A549 (cell line): Measurements from ENCODE around the gene FNDC3A. TPM values are rescaled to one million over a fixed set of nuclear protein-coding genes. Genes with fewer than 3 reads are reported as not detected.

Source experiments
- ATAC-seq, 2 experiments: fragments of 200-7000 bp in 1 of 2; fragments of >200 bp in 1 of 2; cut with Nextera tagmentation in 1 of 2; cut with Tn5 transposase in 1 of 2; 3 replicates each; pipeline versions ENCODE4 v1.8.0 to v1.9.1; 2018 to 2020; ENCODE audit warnings: mild to moderate bottlenecking in 1 of 2, moderate library complexity in 1 of 2
- CTCF ChIA-PET: fragments of 300-600 bp; sonication (Branson Sonifier 250); formaldehyde crosslinking; extraction: SDS; loops from one replicate; lab custom pipeline; 2021; ENCODE audit warnings: antibody characterized with exemption, inconsistent platforms; lab: Yijun Ruan, JAX
- POLR2A ChIA-PET: fragments of 350-600 bp; formaldehyde crosslinking; extraction: SDS; loops from one replicate; lab custom pipeline; 2021; ENCODE audit warnings: antibody characterized with exemption, inconsistent platforms; lab: Yijun Ruan, JAX
- DNase-seq, 2 experiments: peaks; one replicate each; pipeline versions ENCODE4 v3.0.0 to v3.0.0-alpha.2; 2011 to 2016; ENCODE audit warnings: low read depth in 1 of 2, low spot score in 1 of 2
- FAIRE-seq: peaks from 2 replicates; lab custom pipeline; 2011; peaks lifted over from hg19 to GRCh38; lab: Jason Lieb, UNC
- H3K27ac ChIP-seq, 2 experiments: fragments of >200 bp; sonication (Bioruptor Twin); formaldehyde crosslinking; 3 replicates each; pipeline ENCODE4 v1.5.1; 2016 to 2017
- H3K4me1 ChIP-seq: fragments of >200 bp; sonication (Bioruptor Twin); formaldehyde crosslinking; 3 replicates; pipeline ENCODE4 v1.6.1; 2016
- H3K4me2 ChIP-seq: fragments of >200 bp; sonication (Bioruptor Twin); formaldehyde crosslinking; 3 replicates; pipeline ENCODE4 v1.6.1; 2016
- H3K4me3 ChIP-seq: fragments of >200 bp; sonication (Bioruptor Twin); formaldehyde crosslinking; 3 replicates; pipeline ENCODE4 v1.5.1; 2016
- H3K9me3 ChIP-seq: fragments of >200 bp; sonication (Bioruptor Twin); formaldehyde crosslinking; 3 replicates; pipeline ENCODE4 v1.6.1; 2016
- CBX2 ChIP-seq: fragments of 200-600 bp; sonication (generic); IDR thresholded peaks from 2 replicates; pipeline ENCODE4 v1.6.1; 2016; ENCODE audit warnings: low read depth, mild to moderate bottlenecking, borderline replicate concordance
- CEBPB ChIP-seq, 2 experiments: fragments of >200 bp in 1 of 2; sonication (Bioruptor Twin) in 1 of 2; formaldehyde crosslinking in 1 of 2; IDR thresholded peaks; 2 replicates each; pipeline ENCODE4 v1.6.1; 2012 to 2016
- EP300 ChIP-seq, 2 experiments: fragments of >200 bp; sonication (Bioruptor Twin); formaldehyde crosslinking; IDR thresholded peaks; 2 replicates in 1 of 2; 3 replicates in 1 of 2; pipeline ENCODE4 v1.6.1; 2016 to 2017
- FOSB ChIP-seq: fragments of 250-450 bp; sonication (Bioruptor Pico); IDR thresholded peaks from 2 replicates; pipeline ENCODE4 v1.5.0; 2020; ENCODE audit warnings: mild to moderate bottlenecking, moderate library complexity
- FOSL2 ChIP-seq, 2 experiments: fragments of 450-650 bp in 1 of 2; fragments of >200 bp in 1 of 2; sonication (Bioruptor Twin) in 1 of 2; formaldehyde crosslinking; IDR thresholded peaks; 2 replicates each; pipeline versions ENCODE4 v1.5.0 to v1.6.1; 2016 to 2020; ENCODE audit warnings: mild to moderate bottlenecking in 1 of 2, moderate library complexity in 1 of 2
- HDAC2 ChIP-seq: fragments of 200-600 bp; sonication (generic); IDR thresholded peaks from 2 replicates; pipeline ENCODE4 v1.6.1; 2016
- HOXB13 ChIP-seq: fragments of 250-450 bp; sonication (Bioruptor Pico); IDR thresholded peaks from 2 replicates; pipeline ENCODE4 v1.5.0; 2020; ENCODE audit warnings: low read depth, mild to moderate bottlenecking, moderate library complexity
- HOXB5 ChIP-seq: fragments of 250-450 bp; sonication (Bioruptor Pico); IDR thresholded peaks from 2 replicates; pipeline ENCODE4 v1.5.0; 2020; ENCODE audit warnings: mild to moderate bottlenecking, moderate library complexity
- JUN ChIP-seq, 2 experiments: fragments of >200 bp; sonication (Bioruptor Twin); formaldehyde crosslinking; IDR thresholded peaks; 2 replicates in 1 of 2; 3 replicates in 1 of 2; pipeline ENCODE4 v1.6.1; 2016 to 2017
- KDM5A ChIP-seq: fragments of 200-600 bp; sonication (generic); IDR thresholded peaks from 2 replicates; pipeline ENCODE4 v1.6.1; 2016; ENCODE audit warnings: antibody characterized with exemption, mild to moderate bottlenecking
- NPAS2 ChIP-seq: fragments of 250-450 bp; sonication (Bioruptor Pico); IDR thresholded peaks from 2 replicates; pipeline ENCODE4 v1.8.0; 2022; ENCODE audit warnings: mild to moderate bottlenecking, moderate library complexity, borderline replicate concordance
- NR3C1 ChIP-seq: fragments of >200 bp; sonication (Bioruptor Twin); formaldehyde crosslinking; IDR thresholded peaks from 3 replicates; pipeline ENCODE4 v1.6.1; 2017
- POLR2A ChIP-seq: IDR thresholded peaks from 2 replicates; pipeline ENCODE4 v1.6.1; 2012; ENCODE audit warnings: mild to moderate bottlenecking, low read length
- RAD21 ChIP-seq, 2 experiments: fragments of >200 bp in 1 of 2; sonication (Bioruptor Twin) in 1 of 2; formaldehyde crosslinking in 1 of 2; IDR thresholded peaks in 1 of 2; conservative IDR thresholded peaks in 1 of 2; 2 replicates in 1 of 2; 3 replicates in 1 of 2; pipeline ENCODE4 v1.6.1; 2012 to 2018; ENCODE audit warnings: inconsistent platforms in 1 of 2
- RCOR1 ChIP-seq: fragments of 150-350 bp; IDR thresholded peaks from 2 replicates; pipeline ENCODE4 v1.6.1; 2014; ENCODE audit warnings: antibody characterized with exemption, low read length, low read depth
- SREBF2 ChIP-seq: fragments of 450-650 bp; IDR thresholded peaks from 2 replicates; pipeline ENCODE4 v1.6.1; 2014; ENCODE audit warnings: mild to moderate bottlenecking, moderate library complexity
- TFCP2L1 ChIP-seq: fragments of 250-450 bp; sonication (Bioruptor Pico); IDR thresholded peaks from 2 replicates; pipeline ENCODE4 v1.5.0; 2021; ENCODE audit warnings: mild to moderate bottlenecking
- ZC3H11A ChIP-seq: fragments of 450-650 bp; IDR thresholded peaks from 2 replicates; pipeline ENCODE4 v1.6.1; 2014; ENCODE audit warnings: antibody characterized with exemption, mild to moderate bottlenecking
- ZFP36 ChIP-seq: fragments of 450-650 bp; IDR thresholded peaks from 2 replicates; pipeline ENCODE4 v1.6.1; 2014; ENCODE audit warnings: borderline replicate concordance; ENCODE audit not compliant: partially characterized antibody
- ZNF302 ChIP-seq: fragments of 250-450 bp; sonication (Bioruptor Pico); IDR thresholded peaks from 2 replicates; pipeline ENCODE4 v1.9.0; 2021; ENCODE audit warnings: inconsistent platforms, mild to moderate bottlenecking, moderate library complexity
- ZSCAN20 ChIP-seq: fragments of 250-450 bp; sonication (Bioruptor Pico); IDR thresholded peaks from 2 replicates; pipeline ENCODE4 v1.8.0; 2022; ENCODE audit warnings: mild to moderate bottlenecking, moderate library complexity
- WGBS: methylation state at CpG from one replicate; pipeline ENCODE4 v1.1.6; 2017; ENCODE audit errors: missing lambda C conversion rate; 5-methylcytosine and 5-hydroxymethylcytosine counted together
- polyA plus RNA-seq, 4 experiments: library from polyadenylated mRNA; depleted of rRNA in 3 of 4; stranded (reverse); fragments of >200 nt; fragmentation: RNase III in 1 of 4; extraction: RNeasy Plus Mini Kit Qiagen cat#74134 plus additional on column Dnase treatment in 1 of 4; gene quantifications; 2 replicates in 3 of 4; 3 replicates in 1 of 4; pipeline ENCODE4 v1.2.3, GENCODE V29; 2011 to 2017
- TF ChIP-seq, protein P1 (sequence below): fragments of >200 bp; sonication (Bioruptor Twin); formaldehyde crosslinking; IDR thresholded peaks from 3 replicates; pipeline ENCODE4 v1.5.1; 2016
- TF ChIP-seq, protein P2 (sequence below): fragments of 150-350 bp; IDR thresholded peaks from 2 replicates; pipeline ENCODE4 v1.6.1; 2014; ENCODE audit warnings: low read depth, mild to moderate bottlenecking, low read length
- TF ChIP-seq, protein P3 (sequence below): fragments of 250-450 bp; sonication (Bioruptor Pico); IDR thresholded peaks from 2 replicates; pipeline ENCODE4 v1.5.0; 2020; ENCODE audit warnings: low read depth, mild to moderate bottlenecking, moderate library complexity
- TF ChIP-seq, protein P4 (sequence below): fragments of 450-650 bp; IDR thresholded peaks from 2 replicates; pipeline ENCODE4 v1.6.1; 2014; ENCODE audit warnings: antibody characterized with exemption
- TF ChIP-seq, protein P5 (sequence below): IDR thresholded peaks from 2 replicates; pipeline ENCODE4 v1.6.1; 2012; ENCODE audit warnings: low read depth, borderline replicate concordance
- TF ChIP-seq, protein P6 (sequence below): IDR thresholded peaks from 2 replicates; pipeline ENCODE4 v1.6.1; 2012

FNDC3A gene
- polyA plus RNA-seq, 2 of the 4 experiments (the other 2 are of a cell fraction), result 16.0 to 32.6 TPM

DNA sequence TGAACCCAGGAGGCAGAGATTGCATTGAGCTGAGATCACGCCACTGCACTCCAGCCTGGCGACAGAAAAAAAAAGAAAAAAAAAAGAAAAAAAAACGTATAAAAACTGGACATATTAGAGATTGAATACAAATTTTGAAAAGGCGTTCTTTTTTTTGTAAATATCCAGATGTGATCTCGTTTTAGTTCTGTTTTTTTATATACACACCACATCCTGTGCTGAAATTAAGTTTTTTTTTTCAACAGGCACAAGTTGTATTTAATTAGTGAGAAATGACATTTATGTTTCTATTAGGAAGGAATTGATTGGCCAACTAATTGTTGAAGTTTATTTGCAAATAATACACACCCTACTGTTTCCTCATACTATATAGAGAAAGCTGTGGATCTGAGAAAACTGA is 275.6 kb downstream of the FNDC3A start:
- WGBS, result 83% methylated on average over 5 of the region's 5 CpGs
- no peak for ATAC-seq
- FAIRE-seq, result no peak
- no peak overlapping the region for H3K27ac ChIP-seq
- H3K4me2 ChIP-seq, result no peak overlapping the region
- no peaks in the 10 kb centered on the region for H3K9me3 ChIP-seq
- 0 out of 3 replicates have a peak, but pooled peaks cover 3% of the 10 kb centered on the region for H3K4me1 ChIP-seq
- POLR2A ChIA-PET, result no interaction called here
- TF ChIP-seq, protein P1, sequence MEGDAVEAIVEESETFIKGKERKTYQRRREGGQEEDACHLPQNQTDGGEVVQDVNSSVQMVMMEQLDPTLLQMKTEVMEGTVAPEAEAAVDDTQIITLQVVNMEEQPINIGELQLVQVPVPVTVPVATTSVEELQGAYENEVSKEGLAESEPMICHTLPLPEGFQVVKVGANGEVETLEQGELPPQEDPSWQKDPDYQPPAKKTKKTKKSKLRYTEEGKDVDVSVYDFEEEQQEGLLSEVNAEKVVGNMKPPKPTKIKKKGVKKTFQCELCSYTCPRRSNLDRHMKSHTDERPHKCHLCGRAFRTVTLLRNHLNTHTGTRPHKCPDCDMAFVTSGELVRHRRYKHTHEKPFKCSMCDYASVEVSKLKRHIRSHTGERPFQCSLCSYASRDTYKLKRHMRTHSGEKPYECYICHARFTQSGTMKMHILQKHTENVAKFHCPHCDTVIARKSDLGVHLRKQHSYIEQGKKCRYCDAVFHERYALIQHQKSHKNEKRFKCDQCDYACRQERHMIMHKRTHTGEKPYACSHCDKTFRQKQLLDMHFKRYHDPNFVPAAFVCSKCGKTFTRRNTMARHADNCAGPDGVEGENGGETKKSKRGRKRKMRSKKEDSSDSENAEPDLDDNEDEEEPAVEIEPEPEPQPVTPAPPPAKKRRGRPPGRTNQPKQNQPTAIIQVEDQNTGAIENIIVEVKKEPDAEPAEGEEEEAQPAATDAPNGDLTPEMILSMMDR, result no peak
- TF ChIP-seq, protein P2, sequence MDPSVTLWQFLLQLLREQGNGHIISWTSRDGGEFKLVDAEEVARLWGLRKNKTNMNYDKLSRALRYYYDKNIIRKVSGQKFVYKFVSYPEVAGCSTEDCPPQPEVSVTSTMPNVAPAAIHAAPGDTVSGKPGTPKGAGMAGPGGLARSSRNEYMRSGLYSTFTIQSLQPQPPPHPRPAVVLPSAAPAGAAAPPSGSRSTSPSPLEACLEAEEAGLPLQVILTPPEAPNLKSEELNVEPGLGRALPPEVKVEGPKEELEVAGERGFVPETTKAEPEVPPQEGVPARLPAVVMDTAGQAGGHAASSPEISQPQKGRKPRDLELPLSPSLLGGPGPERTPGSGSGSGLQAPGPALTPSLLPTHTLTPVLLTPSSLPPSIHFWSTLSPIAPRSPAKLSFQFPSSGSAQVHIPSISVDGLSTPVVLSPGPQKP, result no peak
- TF ChIP-seq POLR2A (no peak), HOXB5 (no peak), NPAS2 (CRISPR knock-in tag) (no peak), SREBF2 (no peak), ZNF302 (CRISPR knock-in tag) (no peak), RCOR1 (no peak), JUN (IDR thresholded peaks at IDR 0.05) (no peak), CEBPB (IDR thresholded peaks at IDR 0.05) (no peak)
- TF ChIP-seq, protein P3, sequence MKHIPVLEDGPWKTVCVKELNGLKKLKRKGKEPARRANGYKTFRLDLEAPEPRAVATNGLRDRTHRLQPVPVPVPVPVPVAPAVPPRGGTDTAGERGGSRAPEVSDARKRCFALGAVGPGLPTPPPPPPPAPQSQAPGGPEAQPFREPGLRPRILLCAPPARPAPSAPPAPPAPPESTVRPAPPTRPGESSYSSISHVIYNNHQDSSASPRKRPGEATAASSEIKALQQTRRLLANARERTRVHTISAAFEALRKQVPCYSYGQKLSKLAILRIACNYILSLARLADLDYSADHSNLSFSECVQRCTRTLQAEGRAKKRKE (CRISPR knock-in tag), result no peak
- CTCF ChIA-PET, result interaction anchor here (0.6 kb wide), 1 partner anchor 29 kb away, joined by 3 read pairs; no protein-coding TSS in a partner anchor
- no peak overlapping the region for H3K4me3 ChIP-seq
- DNase-seq, result no peak

DNA sequence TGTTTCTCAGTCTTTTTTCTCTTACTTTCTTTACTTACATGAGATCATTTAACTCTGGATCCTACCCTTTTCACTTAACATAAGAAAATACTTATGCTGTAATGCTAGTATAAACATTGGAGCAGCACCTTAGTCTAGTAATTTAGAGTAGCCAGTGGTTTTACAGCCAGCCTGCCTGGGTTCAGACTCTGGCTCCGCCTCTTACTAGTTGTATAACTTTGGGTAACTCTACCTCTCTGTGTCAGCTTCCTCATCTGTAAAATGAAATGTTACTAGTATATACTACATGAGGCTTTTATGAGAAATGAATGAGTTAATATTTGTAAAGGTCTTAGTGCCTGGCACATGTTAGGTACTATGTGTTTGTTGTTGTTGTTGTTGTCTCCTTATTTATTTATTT is 277.6 kb downstream of the FNDC3A start:
- Histone ChIP-seq H3K27ac (no peak overlapping the region), H3K9me3 (no peaks in the 10 kb centered on the region), H3K4me3 (no peak overlapping the region), H3K4me2 (no peak overlapping the region), H3K4me1 (no peaks in the 10 kb centered on the region)
- POLR2A ChIA-PET, result no interaction called here
- no peak for DNase-seq
- FAIRE-seq, result no peak
- CTCF ChIA-PET, result no interaction called here
- TF ChIP-seq HOXB5 (no peak), NR3C1 (no peak), ZFP36 (no peak), FOSL2 (IDR thresholded peaks at IDR 0.05) (no peak), FOSL2 (CRISPR knock-in tag; IDR thresholded peaks at IDR 0.05) (no peak), TFCP2L1 (CRISPR knock-in tag) (no peak), EP300 (IDR thresholded peaks at IDR 0.05) (no peak)
- TF ChIP-seq, protein P4, sequence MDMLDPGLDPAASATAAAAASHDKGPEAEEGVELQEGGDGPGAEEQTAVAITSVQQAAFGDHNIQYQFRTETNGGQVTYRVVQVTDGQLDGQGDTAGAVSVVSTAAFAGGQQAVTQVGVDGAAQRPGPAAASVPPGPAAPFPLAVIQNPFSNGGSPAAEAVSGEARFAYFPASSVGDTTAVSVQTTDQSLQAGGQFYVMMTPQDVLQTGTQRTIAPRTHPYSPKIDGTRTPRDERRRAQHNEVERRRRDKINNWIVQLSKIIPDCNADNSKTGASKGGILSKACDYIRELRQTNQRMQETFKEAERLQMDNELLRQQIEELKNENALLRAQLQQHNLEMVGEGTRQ, result no peak
- 71% methylated on average over 1 of the region's 1 CpG for WGBS
- no peak for ATAC-seq

DNA sequence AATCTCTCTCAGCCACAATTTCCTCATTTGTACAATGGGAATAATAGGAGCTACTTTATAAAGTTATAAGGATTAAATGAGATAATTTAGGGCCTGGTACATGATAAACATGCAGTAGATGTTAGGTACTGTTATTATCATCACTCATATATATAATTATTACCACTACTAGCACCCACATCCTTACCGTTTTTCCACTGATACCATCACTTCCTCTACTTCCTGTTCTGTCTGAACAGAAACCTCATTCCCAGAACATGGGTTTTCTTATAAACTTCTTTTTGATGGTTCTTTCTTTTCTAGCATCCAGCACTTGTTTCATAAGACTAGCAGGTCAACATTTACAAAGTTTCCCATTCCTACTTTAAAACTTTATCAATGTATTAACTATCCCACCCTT is 278.3 kb downstream of the FNDC3A start:
- Histone ChIP-seq H3K4me3 (no peak overlapping the region), H3K9me3 (no peaks in the 10 kb centered on the region), H3K4me1 (no peaks in the 10 kb centered on the region), H3K4me2 (no peak overlapping the region), H3K27ac (no peak overlapping the region)
- no peak for FAIRE-seq
- 85% methylated on average over 1 of the region's 1 CpG for WGBS
- ChIA-PET POLR2A (no interaction called here), CTCF (interaction anchor here (0.6 kb wide), 1 partner anchor 17 kb away, joined by 3 read pairs; no protein-coding TSS in a partner anchor)
- ATAC-seq, result no peak
- no peak for DNase-seq
- TF ChIP-seq KDM5A (no peak), HDAC2 (no peak), RAD21 (conservative IDR thresholded peaks at IDR 0.05 in 1 of 2, IDR thresholded peaks at IDR 0.05 in 1 of 2) (no peak), FOSB (CRISPR knock-in tag) (no peak), HOXB5 (no peak), CBX2 (no peak), ZSCAN20 (CRISPR knock-in tag) (no peak), HOXB13 (CRISPR knock-in tag) (no peak), ZC3H11A (no peak)
- TF ChIP-seq, protein P5, sequence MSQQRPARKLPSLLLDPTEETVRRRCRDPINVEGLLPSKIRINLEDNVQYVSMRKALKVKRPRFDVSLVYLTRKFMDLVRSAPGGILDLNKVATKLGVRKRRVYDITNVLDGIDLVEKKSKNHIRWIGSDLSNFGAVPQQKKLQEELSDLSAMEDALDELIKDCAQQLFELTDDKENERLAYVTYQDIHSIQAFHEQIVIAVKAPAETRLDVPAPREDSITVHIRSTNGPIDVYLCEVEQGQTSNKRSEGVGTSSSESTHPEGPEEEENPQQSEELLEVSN, result no peak
- TF ChIP-seq, protein P6, sequence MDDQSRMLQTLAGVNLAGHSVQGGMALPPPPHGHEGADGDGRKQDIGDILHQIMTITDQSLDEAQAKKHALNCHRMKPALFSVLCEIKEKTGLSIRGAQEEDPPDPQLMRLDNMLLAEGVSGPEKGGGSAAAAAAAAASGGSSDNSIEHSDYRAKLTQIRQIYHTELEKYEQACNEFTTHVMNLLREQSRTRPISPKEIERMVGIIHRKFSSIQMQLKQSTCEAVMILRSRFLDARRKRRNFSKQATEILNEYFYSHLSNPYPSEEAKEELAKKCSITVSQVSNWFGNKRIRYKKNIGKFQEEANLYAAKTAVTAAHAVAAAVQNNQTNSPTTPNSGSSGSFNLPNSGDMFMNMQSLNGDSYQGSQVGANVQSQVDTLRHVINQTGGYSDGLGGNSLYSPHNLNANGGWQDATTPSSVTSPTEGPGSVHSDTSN, result no peak
- TF ChIP-seq, protein P4, result no peak
